NOMO-1 treated with dmso at 0.1 percent for 144 hours (cell line): ENCODE data around the gene PNPLA2.

Experiments
- DNase-seq: peaks from one replicate; lab custom pipeline; 2025; ENCODE audit not compliant: unreplicated experiment; lab: John Stamatoyannopoulos, UW

Gene PNPLA2, protein sequence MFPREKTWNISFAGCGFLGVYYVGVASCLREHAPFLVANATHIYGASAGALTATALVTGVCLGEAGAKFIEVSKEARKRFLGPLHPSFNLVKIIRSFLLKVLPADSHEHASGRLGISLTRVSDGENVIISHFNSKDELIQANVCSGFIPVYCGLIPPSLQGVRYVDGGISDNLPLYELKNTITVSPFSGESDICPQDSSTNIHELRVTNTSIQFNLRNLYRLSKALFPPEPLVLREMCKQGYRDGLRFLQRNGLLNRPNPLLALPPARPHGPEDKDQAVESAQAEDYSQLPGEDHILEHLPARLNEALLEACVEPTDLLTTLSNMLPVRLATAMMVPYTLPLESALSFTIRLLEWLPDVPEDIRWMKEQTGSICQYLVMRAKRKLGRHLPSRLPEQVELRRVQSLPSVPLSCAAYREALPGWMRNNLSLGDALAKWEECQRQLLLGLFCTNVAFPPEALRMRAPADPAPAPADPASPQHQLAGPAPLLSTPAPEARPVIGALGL

DNA sequence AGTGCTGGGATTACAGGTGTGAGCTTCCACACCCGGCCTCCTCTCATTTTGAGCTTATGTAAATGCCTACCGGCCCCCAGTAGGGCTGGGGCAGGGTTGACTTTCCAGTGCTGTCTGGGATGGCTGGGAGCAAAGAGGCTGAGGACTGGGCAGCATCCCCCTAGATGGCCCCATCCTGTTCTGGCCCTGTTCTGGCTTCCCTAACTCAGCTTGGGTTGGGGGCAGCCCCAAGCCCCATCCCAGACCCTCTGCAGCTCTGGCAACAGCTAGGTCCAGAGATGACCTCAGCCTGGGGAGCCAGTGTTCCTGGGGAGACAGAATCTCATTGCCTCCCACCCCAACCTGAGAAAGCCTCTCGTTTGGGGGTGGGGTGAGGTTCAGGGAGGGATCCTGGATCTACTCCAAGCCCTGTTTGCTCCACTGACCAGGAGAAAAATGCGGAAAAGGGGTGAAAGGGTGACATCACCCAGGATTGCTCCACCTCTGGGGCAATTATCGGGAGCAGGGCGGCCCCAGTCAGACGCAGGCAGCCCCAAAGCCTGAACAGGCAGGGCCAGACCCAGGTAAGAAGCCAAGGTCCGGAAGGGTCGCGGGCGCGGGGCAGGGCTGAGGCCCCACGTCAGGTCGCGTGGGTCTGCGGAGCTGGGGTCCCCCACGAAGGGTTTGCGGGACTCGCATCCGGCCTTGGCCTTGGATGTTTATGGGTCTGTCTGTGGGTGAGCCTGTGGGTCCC is at the start of gene PNPLA2:
PNPLA2 (plus strand) TSS at position 519 of the 733 bp plus-strand sequence. CDS start 805 bp downstream, outside the sequence.
- DNase-seq, result no peak

DNA sequence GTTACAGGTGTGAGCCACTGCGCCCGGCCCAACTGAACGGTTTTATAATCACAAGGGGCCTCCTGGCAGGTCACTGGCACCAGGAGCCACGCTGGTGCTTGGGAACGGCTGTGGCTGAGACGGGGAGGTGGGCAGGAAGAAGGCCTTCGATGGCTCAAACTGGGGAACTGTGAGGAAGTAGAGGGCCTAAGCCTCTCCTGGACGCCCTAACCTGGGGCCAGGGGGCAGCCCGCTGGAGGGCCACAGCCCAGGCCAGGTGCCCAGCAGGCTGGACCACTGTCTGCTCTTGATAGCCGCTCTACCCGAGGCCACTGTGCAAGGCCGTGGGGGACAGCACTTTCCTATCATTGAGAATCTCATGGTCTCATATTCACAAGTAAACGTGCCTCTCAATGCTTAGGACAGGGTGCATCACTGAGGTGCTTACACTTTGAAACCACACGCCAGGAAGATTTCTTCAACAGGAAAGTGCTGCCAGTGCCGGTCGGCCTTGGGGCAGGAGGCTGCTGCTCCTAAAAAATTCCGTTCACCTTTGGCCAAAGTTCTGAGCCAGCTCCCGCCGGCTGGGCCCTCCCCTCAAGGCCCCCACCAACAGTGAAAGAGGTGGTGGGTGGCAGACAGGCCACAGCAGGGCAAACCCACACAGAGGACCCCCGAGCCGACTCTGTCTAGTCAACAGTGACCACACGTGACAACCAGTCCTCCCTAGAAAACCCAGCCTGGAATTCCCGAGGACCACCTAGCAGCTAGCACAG is 48.6 kb upstream of the PNPLA2 start:
- no peak for DNase-seq

- DNase-seq, result no peak
Observed at GRCh38 chr11:770642-771616, 47.8 kb upstream of the PNPLA2 start.

DNA sequence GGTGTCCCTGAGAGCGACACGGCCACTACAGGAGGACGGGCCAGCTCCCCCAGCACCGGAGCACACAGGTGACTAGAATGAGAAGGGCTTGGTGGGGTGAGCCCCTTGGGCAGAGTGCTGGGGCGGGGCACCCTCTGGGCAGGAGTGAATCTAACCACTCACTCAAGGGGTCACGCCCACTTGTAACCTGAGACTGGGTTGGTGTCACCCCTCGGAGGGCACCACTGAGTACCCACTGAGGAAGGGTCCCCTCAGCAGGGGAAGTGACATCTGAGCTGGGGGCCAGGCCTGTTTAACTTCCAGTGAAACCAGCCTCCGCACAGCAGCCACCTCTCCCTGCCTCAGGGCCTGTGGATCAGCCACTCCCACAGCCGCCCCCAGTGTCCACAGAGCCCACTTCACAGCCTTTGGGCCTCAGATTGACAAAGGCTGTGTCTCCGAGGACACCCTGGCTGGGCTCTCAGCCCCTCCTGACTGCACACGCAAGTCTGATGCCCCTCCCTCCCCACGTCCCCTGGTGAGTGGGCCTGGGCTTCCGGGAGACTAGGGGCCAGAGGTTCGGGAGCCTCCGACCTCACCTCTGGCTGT is 47.0 kb upstream of the PNPLA2 start:
- no peak for DNase-seq

- DNase-seq, result no peak
Observed at GRCh38 chr11:772429-773390, 46.0 kb upstream of the PNPLA2 start.

GRCh38 chr11:773425-773824 is 45.3 kb upstream of the PNPLA2 start:
- no peak for DNase-seq

DNA sequence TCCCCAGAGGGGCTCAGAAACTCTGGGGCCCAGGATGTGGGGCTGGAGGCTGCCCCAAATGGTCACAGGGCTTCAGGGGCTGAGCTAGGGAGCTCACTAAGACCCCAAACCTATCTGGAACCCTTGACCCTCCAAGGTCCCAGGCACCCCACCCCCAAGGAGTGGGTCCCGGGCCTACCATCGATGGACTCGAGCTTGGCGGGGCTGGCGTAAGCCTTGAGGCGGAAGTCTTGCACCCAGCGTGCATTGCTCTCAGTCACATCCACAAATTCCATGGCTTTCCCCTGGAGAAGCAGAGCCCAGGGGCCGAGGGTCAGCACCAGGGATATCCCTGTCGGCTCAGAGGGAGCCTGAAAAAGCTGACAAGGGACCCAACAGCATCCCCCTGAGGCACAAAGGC is 44.9 kb upstream of the PNPLA2 start:
- DNase-seq, result no peak

DNA sequence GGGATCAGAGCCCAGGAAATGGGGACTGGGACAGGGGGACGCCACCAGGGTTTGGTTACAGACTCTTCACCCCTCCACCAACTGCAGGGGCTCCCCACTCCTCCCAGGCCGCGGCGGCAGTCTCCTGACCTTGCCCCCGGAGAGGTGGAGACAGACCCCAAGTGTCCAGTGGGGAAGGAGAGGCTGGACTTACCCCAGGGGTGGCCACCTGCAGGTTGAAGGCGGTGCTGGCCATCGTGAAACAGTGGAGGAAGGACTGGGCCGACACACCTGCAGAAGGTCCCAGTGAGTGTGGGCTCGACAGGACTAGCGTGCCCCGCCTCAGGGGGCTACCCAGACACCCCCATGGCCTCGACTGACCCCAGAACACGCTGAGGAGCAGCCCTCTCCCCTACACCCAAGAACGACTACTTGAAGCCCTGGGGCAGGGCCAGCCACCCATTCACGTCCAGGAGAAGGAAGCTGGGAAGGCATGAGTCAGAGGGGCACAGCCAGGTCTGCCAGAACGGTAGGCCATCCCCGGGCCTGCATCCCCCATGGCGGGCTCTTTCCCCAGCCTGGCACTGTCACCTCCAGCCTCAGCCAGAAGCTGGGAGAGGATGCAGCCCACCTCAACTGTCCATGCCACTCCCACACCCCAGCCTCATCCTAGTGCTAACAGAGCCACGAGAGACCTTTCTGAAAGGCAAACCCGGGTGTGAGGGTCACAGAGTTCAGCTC is 43.7 kb upstream of the PNPLA2 start:
- no peak for DNase-seq

GRCh38 chr11:776263-776560 is 42.5 kb upstream of the PNPLA2 start:
- no peak for DNase-seq

- DNase-seq, result peak; percentile 25
Observed at GRCh38 chr11:776561-777287, 42.0 kb upstream of the PNPLA2 start.

- peak; percentile 81 for DNase-seq
Observed at GRCh38 chr11:777288-778255, 41.1 kb upstream of the PNPLA2 start, which contains the start of gene GATD1. GATD1 (minus strand) TSS chr11:777487; CDS start chr11:777462, 25 bp downstream.

GRCh38 chr11:778976-779954 is 39.4 kb upstream of the PNPLA2 start:
- no peak for DNase-seq

GRCh38 chr11:779955-780532 is 38.7 kb upstream of the PNPLA2 start:
- no peak for DNase-seq

GRCh38 chr11:782264-783174 is 36.2 kb upstream of the PNPLA2 start:
- no peak for DNase-seq
